ENCODE results near the gene HMOX2.

DNA sequence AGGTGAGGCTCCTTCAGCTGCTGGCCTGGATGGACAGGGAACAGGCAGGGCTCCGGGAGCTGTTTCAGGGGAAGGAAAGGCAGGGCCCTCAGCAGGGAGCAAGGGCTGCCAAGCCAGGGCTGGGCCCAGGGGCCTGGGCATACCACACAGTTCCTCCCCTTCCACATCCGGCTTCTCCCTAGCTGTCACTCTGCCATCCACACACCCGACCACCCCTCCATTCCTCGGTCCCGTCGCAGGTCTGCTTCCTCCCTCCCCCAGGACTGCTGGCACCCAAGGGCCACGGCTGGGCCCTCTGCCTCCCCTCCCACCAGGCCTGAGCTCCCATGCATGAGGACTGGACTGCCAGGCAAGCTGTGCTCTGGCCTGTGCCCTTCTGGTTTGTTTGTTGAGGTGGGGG lies 38.4 kb downstream of the HMOX2 start:
- TF ChIP-seq, protein P1, sequence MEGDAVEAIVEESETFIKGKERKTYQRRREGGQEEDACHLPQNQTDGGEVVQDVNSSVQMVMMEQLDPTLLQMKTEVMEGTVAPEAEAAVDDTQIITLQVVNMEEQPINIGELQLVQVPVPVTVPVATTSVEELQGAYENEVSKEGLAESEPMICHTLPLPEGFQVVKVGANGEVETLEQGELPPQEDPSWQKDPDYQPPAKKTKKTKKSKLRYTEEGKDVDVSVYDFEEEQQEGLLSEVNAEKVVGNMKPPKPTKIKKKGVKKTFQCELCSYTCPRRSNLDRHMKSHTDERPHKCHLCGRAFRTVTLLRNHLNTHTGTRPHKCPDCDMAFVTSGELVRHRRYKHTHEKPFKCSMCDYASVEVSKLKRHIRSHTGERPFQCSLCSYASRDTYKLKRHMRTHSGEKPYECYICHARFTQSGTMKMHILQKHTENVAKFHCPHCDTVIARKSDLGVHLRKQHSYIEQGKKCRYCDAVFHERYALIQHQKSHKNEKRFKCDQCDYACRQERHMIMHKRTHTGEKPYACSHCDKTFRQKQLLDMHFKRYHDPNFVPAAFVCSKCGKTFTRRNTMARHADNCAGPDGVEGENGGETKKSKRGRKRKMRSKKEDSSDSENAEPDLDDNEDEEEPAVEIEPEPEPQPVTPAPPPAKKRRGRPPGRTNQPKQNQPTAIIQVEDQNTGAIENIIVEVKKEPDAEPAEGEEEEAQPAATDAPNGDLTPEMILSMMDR (optimal IDR thresholded peaks at IDR 0.05 in 1 of 3, IDR thresholded peaks at IDR 0.05 in 1 of 3, conservative IDR thresholded peaks at IDR 0.05 in 1 of 3; ENCODE audit: extremely low read depth in 1 of 3, insufficient read depth in 2 of 3, low read length in 3 of 3) = no peak
- TF ChIP-seq EZH2 (IDR thresholded peaks at IDR 0.05; ENCODE audit: low read length) = no peak
